ENCODE measurements around the gene CRLF1. TPM values are rescaled to one million over a fixed set of nuclear protein-coding genes. Genes with fewer than 3 reads are reported as not detected.

CRLF1 gene
- total RNA-seq, 1 donor from 2014 or later: 16.5 TPM

DNA sequence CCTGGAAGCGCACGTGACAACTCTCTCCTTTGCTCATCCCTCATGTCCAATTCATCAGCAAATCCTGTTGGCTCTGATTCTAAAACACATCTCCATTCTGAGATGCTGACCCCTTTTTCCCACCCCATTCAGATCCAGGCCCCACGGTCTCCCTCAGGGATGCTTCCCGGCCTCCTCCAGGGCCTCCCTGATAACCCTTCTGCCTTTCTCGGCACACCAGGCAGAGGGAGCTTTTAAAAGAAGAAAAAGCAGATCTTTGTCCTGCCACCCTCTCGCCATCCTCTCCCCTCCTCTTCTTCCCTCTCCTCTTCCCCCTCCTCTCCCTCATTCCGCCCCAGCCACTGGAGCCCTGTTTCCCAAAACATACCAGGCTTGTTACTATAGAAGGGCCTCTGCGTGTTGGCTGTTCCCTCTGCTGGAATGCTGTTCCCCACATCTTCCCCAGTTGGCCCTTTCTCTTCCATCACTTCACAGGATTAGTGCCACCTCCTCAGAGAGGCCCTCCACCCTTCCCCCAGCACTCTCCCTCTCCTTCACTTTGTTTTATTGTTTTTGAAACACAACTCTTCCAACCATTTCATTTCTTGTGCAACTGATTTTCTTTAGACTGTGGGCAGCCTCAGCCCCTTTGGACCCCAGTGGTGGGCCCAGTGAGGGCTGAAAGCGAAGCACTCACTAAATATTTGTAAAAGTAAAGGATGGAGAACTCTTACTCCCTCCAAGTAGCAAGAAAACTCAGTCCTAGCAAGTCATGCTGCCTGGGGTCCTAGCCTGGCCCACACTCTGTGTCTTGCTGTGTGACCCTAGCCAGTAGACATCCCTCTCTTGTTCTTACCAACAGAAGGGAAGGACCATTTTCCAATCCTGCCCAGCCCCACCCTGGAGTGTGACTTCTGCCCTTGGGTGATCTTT lies 2.5 kb upstream of the CRLF1 start:
- Histone ChIP-seq H3K4me3 (ENCODE audit: low read depth, low read length) (no peak overlapping the region), H3K27me3 (ENCODE audit: control insufficient read depth, insufficient read depth, low read length) (peaks cover 93% of the 10 kb centered on the region), H3K36me3 (ENCODE audit: control insufficient read depth, insufficient read depth, low read length) (no peaks in the 10 kb centered on the region)
- DNase-seq (ENCODE audit: low read depth): no peak
- no peak for TF ChIP-seq CTCF (IDR thresholded peaks at IDR 0.05; ENCODE audit: insufficient read depth, low read length, poor library complexity, severe bottlenecking)

DNA sequence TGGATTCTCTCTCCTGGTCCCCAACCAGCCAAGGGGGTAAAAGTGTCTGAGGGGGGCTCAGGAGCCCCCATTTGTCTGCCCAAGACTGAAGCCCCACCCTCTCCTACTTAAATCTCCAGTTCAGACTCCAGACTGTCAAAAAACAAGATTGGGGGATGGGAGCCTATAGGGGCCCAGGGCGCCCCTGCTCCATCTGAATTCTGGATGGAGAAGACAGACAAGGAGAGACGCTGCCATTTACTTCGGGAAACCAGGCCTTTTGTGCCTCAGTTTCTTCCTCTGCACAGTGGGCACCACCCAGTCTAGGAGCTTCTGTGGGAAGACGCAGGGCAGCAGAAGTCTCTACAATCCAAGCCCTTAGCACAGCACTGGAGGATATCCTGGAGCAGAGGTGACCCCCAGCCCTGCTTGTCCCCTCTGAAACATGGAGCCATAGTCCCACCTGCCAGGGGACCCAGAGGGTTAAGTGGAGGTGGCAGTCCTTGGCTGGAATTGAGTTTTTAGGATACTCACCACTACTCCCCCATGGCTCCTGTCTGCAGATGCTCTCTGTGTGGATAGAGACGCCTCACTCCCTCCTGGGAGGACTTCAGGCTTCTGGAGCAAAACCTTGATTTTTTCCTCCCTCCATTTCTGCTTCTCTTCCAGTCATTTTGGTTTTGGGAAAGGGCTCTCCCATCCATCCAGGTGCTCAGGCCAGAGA lies 1.7 kb upstream of the CRLF1 start:
- no peak for DNase-seq (ENCODE audit: low read depth)

DNA sequence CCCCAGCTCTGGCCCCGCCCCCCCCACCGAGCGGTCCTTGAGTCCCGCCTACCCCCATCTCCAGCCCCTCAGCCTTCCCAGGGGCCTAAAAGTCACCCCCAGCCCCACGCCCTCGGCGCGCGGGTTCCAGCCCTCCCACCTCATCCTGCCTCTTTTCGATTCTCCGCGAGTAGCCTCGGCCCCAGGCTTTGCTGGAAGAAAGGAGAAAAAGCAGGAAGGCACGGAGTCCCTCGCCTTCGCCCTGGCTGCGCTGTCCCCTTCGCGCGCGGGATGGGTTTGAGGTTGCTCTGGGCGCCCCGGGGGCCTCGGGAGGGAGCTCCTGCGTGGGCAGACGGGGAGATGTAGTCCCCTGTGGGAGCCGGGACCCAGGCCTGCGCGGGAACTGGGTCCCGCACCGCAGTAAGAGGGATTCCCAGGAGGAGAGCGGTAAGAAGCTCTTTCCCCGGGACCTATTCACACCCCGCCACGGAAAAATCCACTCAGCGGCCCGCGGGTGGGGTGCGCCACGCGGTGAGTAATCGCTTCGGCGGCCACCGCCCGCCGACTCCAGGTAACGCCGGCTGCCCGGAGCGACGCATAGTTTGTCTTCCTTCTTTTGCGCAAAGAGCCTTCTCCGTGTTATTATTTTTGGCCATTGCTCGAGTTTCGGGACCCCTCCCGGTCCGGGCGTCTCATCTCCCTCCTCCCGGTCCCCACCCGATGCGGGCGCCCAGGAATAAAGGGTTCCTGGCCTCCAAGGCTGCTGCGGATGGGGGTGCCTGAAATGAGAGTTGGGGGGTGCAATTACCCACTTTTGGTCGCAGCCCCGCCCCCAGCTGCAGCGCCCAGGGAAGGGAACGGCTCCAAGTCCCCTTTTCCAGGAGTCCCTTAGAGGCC lies 865 bp upstream of the CRLF1 start:
- H3K4me3 ChIP-seq (ENCODE audit: low read depth, low read length): no peak overlapping the region
- no peak for TF ChIP-seq CTCF (IDR thresholded peaks at IDR 0.05; ENCODE audit: insufficient read depth, low read length, poor library complexity, severe bottlenecking)
- peaks cover 89% of the 10 kb centered on the region for H3K27me3 ChIP-seq (ENCODE audit: control insufficient read depth, insufficient read depth, low read length)
- no peak for DNase-seq (ENCODE audit: low read depth)
- H3K36me3 ChIP-seq (ENCODE audit: control insufficient read depth, insufficient read depth, low read length): no peaks in the 10 kb centered on the region

More for the DNA sequence above, 1.7 kb upstream of the CRLF1 start:
- peaks cover 93% of the 10 kb centered on the region for H3K27me3 ChIP-seq (ENCODE audit: control insufficient read depth, insufficient read depth, low read length)
- TF ChIP-seq CTCF (IDR thresholded peaks at IDR 0.05; ENCODE audit: insufficient read depth, low read length, poor library complexity, severe bottlenecking): no peak
- H3K36me3 ChIP-seq (ENCODE audit: control insufficient read depth, insufficient read depth, low read length): no peaks in the 10 kb centered on the region
- no peak overlapping the region for H3K4me3 ChIP-seq (ENCODE audit: low read depth, low read length)

DNA sequence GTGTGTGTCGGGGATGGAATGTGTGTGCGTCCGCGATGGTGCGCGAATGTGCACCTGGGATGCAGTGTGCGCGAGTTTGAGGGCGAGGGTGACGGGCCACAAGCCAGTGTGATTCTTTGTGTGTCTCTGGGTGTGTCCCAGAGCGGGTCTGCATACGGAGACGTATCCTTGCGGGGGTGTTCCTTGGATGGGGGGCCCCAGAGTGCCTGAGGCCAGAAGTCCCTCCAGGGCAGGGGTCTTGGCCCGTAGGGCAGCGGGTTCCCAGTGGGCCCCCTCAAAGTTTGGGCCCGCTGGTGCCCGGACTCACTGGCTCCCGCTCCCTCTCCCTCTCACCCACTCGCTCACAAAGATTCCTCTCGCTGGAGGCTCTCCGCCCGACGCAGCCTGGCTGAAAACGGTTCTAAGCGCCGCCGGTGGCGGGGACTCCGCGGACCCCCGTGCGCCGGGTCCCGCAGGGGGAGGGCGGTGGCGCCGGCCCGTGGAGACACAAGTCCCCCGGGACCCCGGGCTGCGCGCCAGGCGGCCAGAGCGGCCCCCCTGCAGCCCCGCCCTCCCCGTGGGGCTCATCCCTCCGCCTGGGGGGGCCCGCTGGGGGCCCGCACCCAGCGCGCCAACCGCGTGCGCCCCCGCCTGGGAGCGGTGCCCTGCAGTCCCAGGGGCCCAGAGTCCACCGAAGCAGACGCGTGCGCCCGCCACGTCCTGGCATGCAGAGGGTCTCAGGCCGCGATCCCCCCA lies 886 bp downstream of the CRLF1 start:
- no peak for DNase-seq (ENCODE audit: low read depth)
- Histone ChIP-seq H3K36me3 (ENCODE audit: control insufficient read depth, insufficient read depth, low read length) (no peaks in the 10 kb centered on the region), H3K4me3 (ENCODE audit: low read depth, low read length) (peak overlapping the region; percentile 19), H3K27me3 (ENCODE audit: control insufficient read depth, insufficient read depth, low read length) (peaks cover 75% of the 10 kb centered on the region)
- no peak for TF ChIP-seq CTCF (IDR thresholded peaks at IDR 0.05; ENCODE audit: insufficient read depth, low read length, poor library complexity, severe bottlenecking)

- peaks cover 69% of the 10 kb centered on the region for H3K27me3 ChIP-seq (ENCODE audit: control insufficient read depth, insufficient read depth, low read length)
- no peak for TF ChIP-seq CTCF (IDR thresholded peaks at IDR 0.05; ENCODE audit: insufficient read depth, low read length, poor library complexity, severe bottlenecking)
- DNase-seq (ENCODE audit: low read depth): no peak
- H3K36me3 ChIP-seq (ENCODE audit: control insufficient read depth, insufficient read depth, low read length): no peaks in the 10 kb centered on the region
- no peak overlapping the region for H3K4me3 ChIP-seq (ENCODE audit: low read depth, low read length)
These were observed 1.4 kb downstream of the CRLF1 start for GRCh38 chr19:18605196-18605545.

All from kidney epithelial cell (primary cell).